RPMI7951 (cell line): Measurements from ENCODE around the gene ATP7A. TPM values are rescaled to one million over a fixed set of nuclear protein-coding genes. Genes with fewer than 3 reads are reported as not detected.
"Not testable (repeated sequence)": the region's sequence is repeated elsewhere in the genome, so short reads cannot be mapped to it uniquely, and the experiment has no call there.

Source experiments
- DNase-seq: peaks from one replicate; pipeline ENCODE4 v3.0.0-alpha.2; 2012; ENCODE audit warnings: low read depth
- total RNA-seq: library from RNA; depleted of rRNA; stranded (reverse); fragments of >200 nt; shearing (Covaris generic); gene quantifications from 2 replicates; pipeline ENCODE4 v1.2.3, GENCODE V29; 2014; rRNA removed

ATP7A gene
- 14.1 and 15.0 TPM in 2 replicates for total RNA-seq

DNA sequence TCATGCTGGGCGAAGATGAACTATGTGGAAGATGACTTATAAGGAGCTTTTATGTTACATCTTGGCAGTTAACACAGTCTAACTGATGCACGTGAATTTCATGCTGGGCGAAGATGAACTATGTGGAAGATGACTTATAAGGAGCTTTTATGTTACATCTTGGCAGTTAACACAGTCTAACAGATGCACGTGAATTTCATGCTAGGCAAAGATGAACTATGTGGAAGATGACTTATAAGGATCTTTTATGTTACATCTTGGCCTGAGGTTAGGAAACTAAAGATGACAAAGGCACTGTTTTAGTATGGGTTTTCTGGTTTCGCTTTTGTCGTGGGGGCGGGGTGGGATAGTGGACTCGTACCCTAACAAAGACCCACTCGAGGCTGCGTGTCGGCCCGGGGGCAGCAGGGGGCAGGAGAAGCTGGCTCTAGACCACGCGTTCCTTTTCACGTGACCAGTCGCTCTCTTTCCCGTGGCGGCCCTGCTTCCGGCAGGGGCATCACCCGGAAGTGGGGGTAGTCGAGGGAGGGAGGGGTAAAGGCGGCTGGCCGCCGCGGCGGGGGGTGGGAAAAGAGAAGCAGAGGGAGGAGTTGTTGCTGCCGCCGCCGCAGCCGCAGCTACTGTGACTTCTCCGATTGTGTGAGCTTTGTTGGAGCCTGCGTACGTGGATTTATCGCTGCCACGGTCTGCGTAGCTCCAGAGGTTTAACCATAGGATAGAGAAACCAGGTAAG, at the start of gene ATP7A:
TSS of gene ATP7A (plus strand) at position 586 of the 733 bp plus-strand sequence. CDS start 60,949 bp downstream, outside the sequence.
- DNase-seq, result peak; percentile 94

DNA sequence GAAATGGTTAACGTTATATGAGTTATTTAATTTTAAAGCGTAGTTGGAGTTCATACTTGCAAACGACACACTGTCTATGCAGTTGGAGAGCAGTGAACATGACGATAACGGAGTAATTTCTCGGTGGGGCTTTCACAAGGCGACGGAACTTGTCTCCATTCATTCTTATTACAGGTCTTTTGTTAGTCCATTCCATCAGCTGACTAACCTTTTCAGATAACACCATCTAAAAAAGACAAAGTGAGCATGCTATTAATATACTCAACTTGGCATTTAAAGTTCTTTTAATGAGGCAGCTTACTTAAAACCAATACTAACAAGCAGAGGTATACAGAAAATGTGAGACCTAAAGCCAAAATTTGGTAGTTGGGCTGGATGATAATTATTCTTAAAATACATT, 35.1 kb upstream of the ATP7A start:
- DNase-seq, result no peak

DNA sequence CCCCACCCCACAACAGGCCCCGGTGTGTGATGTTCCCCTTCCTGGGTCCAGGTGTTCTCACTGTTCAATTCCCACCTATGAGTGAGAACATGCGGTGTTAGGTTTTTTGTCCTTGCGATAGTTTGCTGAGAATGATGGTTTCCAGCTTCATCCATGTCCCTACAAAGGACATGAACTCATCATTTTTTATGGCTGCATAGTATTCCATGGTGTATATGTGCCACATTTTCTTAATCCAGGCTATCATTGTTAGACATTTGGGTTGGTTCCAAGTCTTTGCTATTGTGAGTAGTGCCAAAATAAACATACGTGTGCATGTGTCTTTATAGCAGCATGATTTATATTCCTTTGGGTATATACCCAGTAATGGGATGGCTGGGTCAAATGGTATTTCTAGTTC, 29.1 kb upstream of the ATP7A start:
- DNase-seq, result not testable (repeated sequence)

DNA sequence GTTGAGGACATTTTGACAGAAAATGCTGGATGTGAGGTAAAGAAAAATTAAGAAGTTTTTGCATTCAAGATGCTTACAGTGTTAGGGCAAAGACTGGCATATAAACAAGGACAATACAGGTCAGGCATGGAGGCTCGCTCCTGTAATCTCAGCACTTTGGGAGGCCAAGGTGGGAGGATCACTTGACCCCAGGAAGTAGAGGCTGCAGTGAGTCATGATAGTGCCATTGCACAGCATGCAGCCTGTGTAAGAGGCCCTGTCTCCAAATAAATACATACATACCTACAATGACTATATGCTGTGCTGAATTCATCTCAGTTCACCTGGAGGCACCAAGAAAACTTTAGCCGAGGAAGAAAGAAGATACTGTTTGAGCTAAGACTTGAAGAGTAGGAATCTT, 17.6 kb upstream of the ATP7A start:
- DNase-seq, result no peak

DNA sequence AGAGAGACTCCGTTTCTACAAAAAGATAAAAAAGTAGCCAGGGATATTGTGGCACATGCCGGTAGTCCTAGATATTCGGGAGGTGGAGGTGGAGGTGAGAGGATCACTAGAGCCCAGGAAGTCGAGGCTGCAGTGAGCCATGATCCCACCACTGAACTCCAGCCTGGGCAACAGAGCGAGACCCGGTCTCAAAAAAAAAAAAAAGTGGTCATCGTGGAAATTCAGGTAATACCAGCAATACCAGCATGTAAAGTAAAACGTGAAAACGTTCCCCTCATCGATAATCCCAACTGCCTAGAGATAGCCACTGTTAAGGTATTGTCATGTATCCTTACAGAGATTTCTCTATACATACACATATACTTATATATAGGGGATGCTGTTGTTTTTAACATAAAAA, 16.8 kb upstream of the ATP7A start:
- no peak for DNase-seq

DNA sequence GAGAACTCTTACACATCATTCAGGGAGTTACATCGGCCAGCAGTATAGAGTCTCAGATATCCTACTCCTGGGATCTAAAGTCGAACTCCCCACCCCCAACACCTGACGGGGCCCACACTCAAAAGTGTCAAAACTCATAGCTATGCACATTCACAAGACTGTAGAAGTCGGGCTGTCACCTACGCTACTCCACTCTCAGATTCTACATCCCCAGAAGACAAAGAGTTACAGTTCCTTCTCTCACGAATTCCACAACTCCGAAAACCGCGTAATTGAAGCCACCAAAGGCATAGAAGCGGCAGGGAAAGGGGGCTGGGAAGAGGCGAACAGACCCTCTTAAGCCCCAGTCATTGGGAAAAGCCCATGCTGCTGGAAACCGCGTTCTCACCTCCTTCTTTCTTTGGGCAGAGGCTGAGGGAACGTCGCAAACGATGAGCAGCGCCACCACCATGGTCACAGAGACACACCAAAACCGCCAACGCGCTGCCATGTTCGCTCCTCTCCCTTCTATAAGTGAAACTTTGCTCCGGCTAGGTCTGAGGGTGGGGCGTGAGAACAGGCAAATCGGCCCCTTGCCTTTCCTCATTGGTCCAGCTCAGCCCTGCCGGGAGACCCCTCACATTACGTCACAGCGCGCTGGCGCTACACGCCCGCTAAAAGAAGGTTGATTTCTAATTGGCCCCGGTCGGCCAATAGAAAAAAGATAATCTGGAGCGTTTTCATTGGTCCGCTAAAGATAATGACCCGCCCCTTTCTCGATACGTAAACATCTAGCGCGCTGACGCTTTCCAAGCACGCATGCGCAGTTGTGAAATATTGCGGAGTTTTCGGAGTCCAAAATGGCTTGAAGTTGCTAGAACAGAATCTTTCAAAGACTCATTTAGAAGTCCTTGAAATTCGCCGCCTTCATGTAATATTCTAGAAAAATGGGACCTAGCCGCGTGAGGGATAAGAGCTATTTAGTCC, 15.3 kb upstream of the ATP7A start, which contains the start of gene MAGT1:
TSS of gene MAGT1 (minus strand) at position 515 of the 966 bp plus-strand sequence. CDS start at position 490, 25 bp downstream.
- DNase-seq, result peak; percentile 98

DNA sequence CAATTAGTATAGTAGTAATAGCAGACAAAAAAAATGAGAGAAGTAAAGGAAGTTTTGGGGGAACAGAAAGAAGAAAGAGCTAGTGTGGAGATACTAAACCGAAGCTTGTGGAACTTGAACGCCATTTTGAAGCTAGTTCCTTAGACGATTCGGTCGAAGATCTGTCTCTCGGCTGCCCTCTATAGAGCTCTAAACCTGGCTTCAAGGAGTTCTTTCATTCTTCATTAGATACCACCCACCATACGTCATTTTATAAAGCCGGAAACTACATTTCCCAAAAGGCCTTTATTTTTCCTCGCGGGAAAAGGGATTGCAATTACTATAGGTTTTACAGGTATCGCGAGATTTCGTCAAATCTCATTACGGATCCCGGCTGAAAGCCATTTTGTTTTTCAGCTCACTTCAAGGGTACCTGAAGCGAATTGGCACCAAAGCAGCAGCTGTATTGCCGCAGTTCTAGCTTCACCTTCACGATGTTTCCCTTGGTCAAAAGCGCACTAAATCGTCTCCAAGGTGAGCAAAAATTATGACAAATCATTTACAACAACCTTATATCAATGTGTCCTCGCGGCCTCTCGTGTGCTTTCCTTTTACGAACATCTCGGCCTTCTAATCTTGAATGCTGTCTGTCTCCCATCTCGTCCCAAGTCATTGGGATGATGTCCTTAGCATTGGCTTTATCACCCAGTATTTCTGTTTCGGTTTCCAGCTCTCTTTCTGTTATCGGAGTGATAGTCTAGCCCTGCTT, 11.2 kb upstream of the ATP7A start, which contains the start of gene COX7B:
TSS of gene COX7B (plus strand) at position 388 of the 748 bp plus-strand sequence. CDS start at position 474, 86 bp downstream.
- peak; percentile 98 for DNase-seq

DNA sequence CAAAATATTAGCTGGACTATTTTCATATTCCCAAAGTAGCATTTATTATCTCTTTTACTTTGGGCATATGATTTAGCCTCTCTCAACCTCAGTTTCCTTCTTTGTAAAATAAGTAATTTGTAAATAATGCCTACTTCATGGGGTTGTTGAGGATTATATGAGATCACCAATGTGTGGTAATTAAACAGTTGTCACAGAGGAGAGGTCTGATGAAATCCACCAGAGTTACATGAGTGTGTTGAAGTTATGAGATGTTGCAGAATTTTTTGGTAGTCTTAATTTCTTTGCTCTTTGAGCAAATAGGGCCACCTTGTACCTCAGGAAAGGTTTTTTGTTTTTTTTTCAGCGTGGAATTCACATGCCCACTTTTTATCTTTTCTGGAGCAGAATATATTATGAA, 9.8 kb upstream of the ATP7A start:
- no peak for DNase-seq

DNA sequence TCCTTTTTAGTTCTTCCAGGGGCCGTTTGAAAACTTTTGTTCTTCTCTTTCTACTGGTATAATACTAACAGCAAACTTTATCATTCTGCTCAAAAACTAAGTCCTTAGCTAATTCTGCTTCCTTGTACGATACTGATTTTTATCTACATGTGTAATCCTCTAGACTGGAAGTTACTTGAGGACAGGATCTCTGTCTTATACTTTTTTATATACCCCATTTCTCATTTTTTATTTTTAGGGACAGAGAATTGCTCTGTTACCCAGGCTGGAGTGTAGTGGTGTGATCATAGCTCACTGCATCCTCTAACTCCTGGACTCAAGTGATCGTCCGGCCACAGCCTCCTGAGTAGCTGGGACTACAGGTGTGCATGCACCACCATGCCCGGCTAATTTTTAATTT, 9.0 kb upstream of the ATP7A start:
- DNase-seq, result no peak

DNA sequence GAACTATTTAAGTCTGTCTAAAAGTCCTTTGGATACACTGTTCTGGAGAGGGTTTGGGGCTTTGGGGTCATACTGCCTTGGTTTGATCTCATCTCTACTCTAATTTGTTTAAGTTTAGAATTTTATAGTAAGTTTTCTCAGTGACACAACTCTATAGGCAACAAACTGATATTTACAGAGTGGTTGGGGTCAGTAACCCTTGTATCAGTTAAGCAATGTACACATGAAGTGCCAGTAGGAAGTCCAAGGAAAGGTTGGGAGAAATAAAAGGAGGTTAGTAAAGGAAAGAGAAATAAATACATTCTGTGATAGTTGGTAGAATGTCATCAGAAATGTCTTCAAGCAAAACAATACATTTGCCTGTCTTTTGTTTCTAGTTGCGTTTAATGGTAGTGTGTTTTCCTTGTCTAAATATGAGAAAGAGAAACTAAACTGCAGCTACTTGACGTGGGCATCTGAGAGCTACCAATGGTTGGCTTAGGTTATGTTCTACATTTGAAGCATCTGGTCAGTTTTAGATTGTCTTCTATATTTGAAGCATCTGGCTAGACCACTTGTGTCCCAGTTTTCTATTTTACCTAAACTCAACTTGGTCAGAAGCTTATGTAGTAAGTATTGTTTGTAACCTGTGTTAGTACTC, 6.9 kb downstream of the ATP7A start:
- no peak for DNase-seq

DNA sequence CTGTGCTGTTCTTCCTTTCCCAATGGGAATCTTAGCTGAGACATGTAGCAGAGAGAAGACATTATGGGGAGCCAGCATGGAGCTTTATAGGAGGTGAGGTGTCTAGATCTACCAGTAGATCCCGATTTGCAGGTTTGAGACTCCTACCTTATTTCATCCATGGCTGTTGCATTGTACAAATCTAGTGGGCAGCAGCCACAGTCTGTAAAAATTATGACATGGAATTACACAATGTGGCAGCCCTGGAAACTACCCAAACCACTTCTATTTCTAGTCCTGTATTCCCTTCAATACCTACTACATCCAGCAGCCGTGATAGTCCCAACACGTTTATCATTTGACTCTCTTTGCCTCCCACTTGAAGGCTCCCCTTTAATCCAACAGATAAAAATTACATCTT, 8.1 kb downstream of the ATP7A start:
- DNase-seq, result peak; percentile 28

DNA sequence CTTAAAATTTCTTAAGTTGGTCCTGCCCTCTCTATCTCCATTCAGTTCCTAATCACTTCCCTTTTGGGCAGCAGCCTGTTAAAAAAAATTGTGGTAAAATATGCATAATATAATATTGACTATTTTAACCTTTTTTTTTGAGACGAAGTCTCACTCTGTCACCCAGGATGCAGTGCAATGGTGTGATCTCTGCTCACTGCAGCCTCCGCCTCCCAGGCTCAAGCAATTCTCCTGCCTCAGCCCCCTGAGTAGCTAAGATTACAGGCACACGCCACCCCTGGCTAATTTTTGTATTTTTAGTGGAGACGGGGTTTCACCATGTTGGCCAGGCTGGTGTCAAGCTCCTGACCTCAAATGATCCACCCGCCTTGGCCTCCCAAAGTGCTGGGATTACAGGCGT, 8.9 kb downstream of the ATP7A start:
- not testable (repeated sequence) for DNase-seq

DNA sequence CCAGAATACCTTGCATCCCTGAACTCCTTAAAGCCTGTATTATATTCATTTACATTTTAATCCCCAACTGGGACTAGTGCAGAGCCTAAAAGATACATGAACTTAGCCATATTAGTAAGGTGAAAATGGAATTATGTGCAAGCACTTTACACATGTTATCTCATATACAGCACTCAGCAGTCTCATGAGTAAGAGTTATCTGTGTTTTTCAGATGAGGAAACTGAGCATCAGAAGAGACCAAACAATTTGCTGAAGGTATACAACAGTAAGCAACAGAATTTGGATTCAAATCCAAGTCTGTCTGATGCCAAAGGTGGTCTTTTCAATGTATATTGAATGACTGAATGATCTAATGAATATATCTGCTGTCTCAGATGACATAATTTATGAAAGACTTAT, 12.3 kb downstream of the ATP7A start:
- no peak for DNase-seq

DNA sequence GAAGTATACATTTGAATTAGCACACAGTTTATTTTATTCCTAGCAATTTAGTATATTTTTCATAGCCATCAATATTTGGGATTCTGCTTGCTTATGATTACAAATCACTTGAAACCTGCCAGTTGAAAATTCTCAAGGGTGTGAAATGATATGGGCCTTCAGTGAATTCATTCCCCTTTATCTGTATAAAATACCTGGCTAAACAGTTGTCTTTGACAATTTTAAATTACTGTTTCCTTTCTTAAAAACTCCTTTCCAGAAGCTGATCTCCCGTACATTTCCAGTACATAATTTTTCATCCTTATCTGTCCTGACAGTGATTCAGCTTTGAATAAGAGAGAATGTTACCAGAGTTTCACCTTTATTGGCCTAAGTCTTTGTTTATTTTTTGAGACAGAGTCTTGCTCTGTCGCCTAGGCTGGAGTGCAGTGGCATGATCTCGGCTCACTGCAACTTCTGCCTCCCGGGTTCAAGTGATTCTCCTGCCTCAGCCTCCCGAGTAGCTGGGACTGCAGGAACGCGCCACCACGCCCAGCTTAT, 13.9 kb downstream of the ATP7A start:
- no peak for DNase-seq

DNA sequence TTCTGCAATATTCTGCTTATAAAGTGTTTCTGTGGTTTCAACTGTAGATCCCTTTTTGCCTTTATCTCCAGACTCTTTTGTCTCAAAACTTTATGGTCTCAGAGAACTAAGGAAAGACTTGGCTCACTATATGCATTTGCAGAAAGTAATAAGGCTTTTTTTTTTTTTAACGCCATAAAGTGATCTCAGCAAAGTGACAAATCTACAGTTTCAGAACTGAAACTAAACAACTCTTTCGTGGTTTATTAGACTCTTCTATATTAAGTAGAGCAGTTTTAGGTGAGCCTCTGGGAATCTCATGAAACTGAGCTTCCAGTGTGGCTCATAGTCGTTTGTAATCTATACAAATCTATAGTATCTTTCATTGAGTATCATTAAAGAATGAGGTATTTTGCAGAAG, 15.3 kb downstream of the ATP7A start:
- no peak for DNase-seq

DNA sequence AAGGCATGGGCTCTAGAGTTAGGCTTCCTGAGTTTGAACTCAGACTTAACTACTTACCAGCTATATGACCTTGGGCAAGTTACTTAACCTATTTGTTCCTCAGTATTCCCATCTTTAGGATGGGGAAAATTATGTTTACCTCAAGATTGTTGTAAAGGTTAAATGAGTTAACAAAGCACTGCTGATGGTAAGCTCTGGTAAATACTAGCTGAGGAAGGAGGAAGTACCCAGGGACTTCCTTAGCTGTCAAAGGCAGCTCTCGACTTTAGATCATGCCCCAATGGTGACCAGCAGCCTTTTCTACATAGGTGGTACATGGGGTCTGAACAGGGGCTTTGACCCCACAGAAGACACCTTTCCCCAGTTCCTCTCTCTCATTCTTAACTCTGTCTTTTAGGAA, 20.1 kb downstream of the ATP7A start:
- DNase-seq, result no peak

DNA sequence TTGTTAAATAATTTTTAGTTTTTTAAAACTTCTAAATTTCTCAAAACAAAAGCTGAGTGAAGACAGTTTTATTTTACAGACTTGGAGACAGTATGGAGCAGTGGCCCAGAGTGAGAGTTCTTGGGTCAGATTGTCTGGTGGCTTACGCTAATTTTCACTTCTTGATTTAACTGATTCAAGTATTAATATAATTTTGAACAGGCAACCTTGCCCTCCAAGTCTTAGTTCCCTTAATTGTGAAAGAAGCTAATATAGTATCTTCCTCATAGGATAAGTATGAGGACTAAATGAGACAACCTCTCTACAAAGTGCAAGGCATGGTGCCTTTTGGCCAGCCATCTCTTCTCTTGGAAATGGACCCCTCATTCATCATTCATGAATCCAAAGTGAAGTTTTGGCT, 25.4 kb downstream of the ATP7A start:
- no peak for DNase-seq

DNA sequence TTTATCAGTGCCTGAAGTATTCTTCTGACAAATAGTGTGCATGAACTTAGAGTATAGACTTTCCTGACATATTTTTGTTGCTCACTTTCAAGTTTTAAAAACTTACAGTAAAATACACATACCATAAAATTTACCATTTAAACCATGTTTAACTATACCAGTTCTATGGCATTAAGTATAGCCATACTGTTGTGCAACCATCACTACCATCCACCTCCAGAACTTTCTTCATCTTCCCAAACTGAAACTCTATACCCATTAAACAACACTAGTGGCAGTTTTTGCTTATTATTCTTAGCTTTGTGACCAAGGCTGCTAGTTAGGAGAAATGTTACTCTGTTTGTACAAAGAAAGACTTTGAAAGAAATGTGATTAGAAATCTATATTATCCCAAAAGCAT, 25.8 kb downstream of the ATP7A start:
- no peak for DNase-seq

DNA sequence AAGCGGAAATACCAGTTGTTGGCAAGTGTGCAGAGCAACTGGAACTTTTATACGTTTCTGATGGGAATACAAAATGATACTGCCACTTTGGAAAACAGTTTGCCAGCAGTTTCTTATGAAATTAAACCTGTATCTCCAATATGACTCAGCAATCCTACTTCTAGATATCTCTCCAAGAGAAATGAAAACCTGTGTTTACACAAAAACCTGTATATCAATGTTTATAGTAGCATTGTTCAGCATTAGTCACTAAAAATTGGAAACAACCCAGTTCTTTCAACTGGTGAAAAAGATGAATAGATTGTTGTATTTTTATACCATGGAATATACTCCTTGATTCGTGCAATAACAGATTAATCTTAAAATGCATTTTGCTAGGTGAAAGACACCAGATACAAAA, 26.8 kb downstream of the ATP7A start:
- DNase-seq, result peak; percentile 34

DNA sequence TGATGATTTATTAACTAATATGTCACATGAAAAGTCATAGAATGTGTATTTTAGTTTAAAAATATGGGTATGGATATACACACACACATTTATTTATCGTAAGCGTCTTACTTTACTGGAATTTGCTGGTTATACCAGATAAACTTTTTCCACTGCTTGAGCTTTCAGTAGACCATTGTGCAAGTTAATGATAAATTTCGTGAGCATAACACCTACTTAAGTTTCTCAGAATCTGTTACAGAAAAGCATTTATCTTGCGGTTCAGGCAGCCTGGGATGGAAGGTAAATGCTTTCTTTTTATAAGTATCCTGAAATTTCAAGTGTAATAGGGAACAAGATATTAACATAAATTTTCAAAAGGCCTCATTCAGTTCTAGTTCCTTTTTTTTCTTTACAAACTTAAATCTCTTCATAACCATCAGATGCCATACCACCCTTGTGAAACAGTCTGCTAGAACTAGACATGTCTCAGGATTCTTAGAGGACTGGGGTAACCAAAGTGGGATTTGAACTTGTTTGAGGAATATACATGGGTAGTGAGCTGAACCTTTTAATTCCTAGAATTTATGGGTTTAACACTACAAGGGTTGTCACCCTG, 27.7 kb downstream of the ATP7A start:
- no peak for DNase-seq

DNA sequence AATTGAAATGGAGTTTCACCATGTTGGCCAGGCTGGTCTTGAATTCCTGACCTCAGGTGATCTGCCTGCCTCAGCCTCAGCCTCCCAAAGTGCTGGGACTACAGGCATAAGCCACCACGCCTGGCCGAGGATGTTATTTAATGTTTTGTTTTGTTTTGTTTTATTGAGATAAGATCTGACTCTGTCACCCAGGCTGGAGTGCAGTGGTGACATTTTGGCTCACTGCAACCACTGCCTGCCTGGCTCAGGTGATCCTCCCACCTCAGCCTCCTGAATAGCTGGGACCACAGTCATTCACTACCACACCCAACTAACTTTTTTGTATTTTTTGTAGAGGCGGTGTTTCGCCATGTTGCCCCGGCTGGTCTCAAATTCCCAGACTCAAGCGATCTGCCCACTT, 34.5 kb downstream of the ATP7A start:
- not testable (repeated sequence) for DNase-seq
